Trophoblast cell (in vitro differentiated cells and primary cell): Measurements from ENCODE around the gene LGR4.

Experiments used
- DNase-seq, 2 donors: peaks; one replicate each; pipeline ENCODE4 v3.0.0-alpha.2; 2016
- H2AFZ ChIP-seq: 2 replicates; pipeline ENCODE4 v1.6.1; 2013; ENCODE audit warnings: low read length, moderate library complexity, mild to moderate bottlenecking; ENCODE audit not compliant: insufficient read depth, poor library complexity
- H2AK5ac ChIP-seq: 2 replicates; pipeline ENCODE4 v1.6.1; 2013; ENCODE audit warnings: mild to moderate bottlenecking, low read length
- H2BK120ac ChIP-seq: 2 replicates; pipeline ENCODE4 v1.6.1; 2013; ENCODE audit warnings: low read length, mild to moderate bottlenecking, moderate library complexity; ENCODE audit not compliant: insufficient read depth, poor library complexity
- H2BK12ac ChIP-seq: 2 replicates; pipeline ENCODE4 v1.6.1; 2013; ENCODE audit warnings: mild to moderate bottlenecking, low read length, moderate library complexity
- H2BK5ac ChIP-seq: 2 replicates; pipeline ENCODE4 v1.6.1; 2013; ENCODE audit warnings: low read length, low read depth, moderate library complexity, mild to moderate bottlenecking; ENCODE audit not compliant: poor library complexity
- H3K14ac ChIP-seq: 2 replicates; pipeline ENCODE4 v1.6.1; 2013; ENCODE audit warnings: mild to moderate bottlenecking, low read length
- H3K18ac ChIP-seq: 2 replicates; pipeline ENCODE4 v1.6.1; 2013; ENCODE audit warnings: mild to moderate bottlenecking, low read length
- H3K23ac ChIP-seq: 2 replicates; pipeline ENCODE4 v1.6.1; 2013; ENCODE audit warnings: low read length
- H3K27ac ChIP-seq: 2 replicates; pipeline ENCODE4 v1.5.1; 2013; ENCODE audit warnings: low read depth, mild to moderate bottlenecking, inconsistent platforms, low read length, moderate library complexity
- H3K27me3 ChIP-seq: 2 replicates; pipeline ENCODE4 v1.6.1; 2013; ENCODE audit warnings: inconsistent platforms, mild to moderate bottlenecking, low read length, moderate library complexity; ENCODE audit not compliant: insufficient read depth
- H3K36me3 ChIP-seq, 2 experiments: 1 replicate in 1 of 2; 2 replicates in 1 of 2; pipeline ENCODE4 v1.6.1; 2013; ENCODE audit warnings: low read length in 2 of 2, mild to moderate bottlenecking in 2 of 2, moderate library complexity in 1 of 2; ENCODE audit not compliant: insufficient read depth in 2 of 2, control insufficient read depth in 1 of 2
- H3K4ac ChIP-seq: 2 replicates; pipeline ENCODE4 v1.6.1; 2013; ENCODE audit warnings: low read depth, mild to moderate bottlenecking, low read length, moderate library complexity
- H3K4me1 ChIP-seq, 2 experiments: 1 replicate in 1 of 2; 2 replicates in 1 of 2; pipeline ENCODE4 v1.6.1; 2013; ENCODE audit warnings: low read length in 2 of 2, mild to moderate bottlenecking in 2 of 2, moderate library complexity in 1 of 2; ENCODE audit not compliant: insufficient read depth in 2 of 2, control insufficient read depth in 1 of 2
- H3K4me2 ChIP-seq: 2 replicates; pipeline ENCODE4 v1.6.1; 2013; ENCODE audit warnings: inconsistent platforms, mild to moderate bottlenecking, low read length, moderate library complexity
- H3K4me3 ChIP-seq: 2 replicates; pipeline ENCODE4 v1.5.1; 2013; ENCODE audit warnings: mild to moderate bottlenecking, low read depth, low read length, inconsistent platforms
- H3K79me1 ChIP-seq: one replicate; pipeline ENCODE4 v1.6.1; 2013; ENCODE audit warnings: low read length
- H3K79me2 ChIP-seq: 2 replicates; pipeline ENCODE4 v1.6.1; 2013; ENCODE audit warnings: low read length, mild to moderate bottlenecking; ENCODE audit not compliant: control insufficient read depth, insufficient read depth, poor library complexity
- H3K9ac ChIP-seq: 2 replicates; pipeline ENCODE4 v1.6.1; 2013; ENCODE audit warnings: mild to moderate bottlenecking, low read length
- H3K9me3 ChIP-seq: 2 replicates; pipeline ENCODE4 v1.6.1; 2013; ENCODE audit warnings: low read depth, mild to moderate bottlenecking, control low read depth, inconsistent platforms, low read length; ENCODE audit not compliant: insufficient read depth
- H4K12ac ChIP-seq: 2 replicates; pipeline ENCODE4 v1.6.1; 2013; ENCODE audit warnings: low read depth, mild to moderate bottlenecking, low read length, moderate library complexity
- H4K8ac ChIP-seq: 2 replicates; pipeline ENCODE4 v1.6.1; 2013; ENCODE audit warnings: low read depth, mild to moderate bottlenecking, low read length, moderate library complexity
- H4K91ac ChIP-seq: one replicate; pipeline ENCODE4 v1.6.1; 2013; ENCODE audit warnings: low read depth, mild to moderate bottlenecking, low read length, moderate library complexity
- WGBS: extraction: QIAGEN DNeasy Blood & Tissue Kit; methylation state at CpG from one replicate; pipeline ENCODE4 v1.1.7; 2013; ENCODE audit warnings: missing lambda C conversion rate; ENCODE audit not compliant: insufficient read length, insufficient coverage; ENCODE audit errors: extremely low coverage; 5-methylcytosine and 5-hydroxymethylcytosine counted together

The LGR4 gene

DNA sequence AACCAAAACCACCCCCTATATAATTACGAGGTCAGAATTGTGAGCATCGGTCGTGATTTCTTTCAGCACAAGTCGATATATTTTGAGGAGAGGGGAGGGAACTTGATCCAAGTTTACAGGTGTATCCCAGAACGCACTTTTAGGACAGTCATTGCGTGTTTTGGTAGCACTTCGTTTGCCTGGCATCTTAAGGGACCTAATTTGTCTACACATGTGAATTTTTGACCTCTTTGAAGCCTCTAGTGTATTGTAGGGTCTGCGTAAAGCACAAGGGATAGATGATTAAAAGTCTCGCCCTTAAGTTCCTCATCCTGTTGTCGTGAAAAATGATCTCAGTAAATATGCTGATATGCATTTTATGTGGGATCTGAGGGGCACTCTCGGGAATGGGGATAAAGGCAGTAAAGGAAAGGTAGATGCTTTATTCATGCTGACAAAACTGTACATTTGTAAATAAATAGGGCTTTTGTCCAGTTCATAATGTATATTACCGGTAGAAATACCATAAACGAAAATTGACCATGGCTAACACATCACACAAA, 108.9 kb downstream of the LGR4 start:
- no peak overlapping the region for H3K23ac ChIP-seq
- H3K79me1 ChIP-seq = peaks cover 8% of the 10 kb centered on the region
- H3K4me1 ChIP-seq = peaks cover 7 to 16% of the 10 kb centered on the region in 2 experiments
- H3K4ac ChIP-seq = no peak overlapping the region
- peak overlapping the region; percentile 58 for H3K4me3 ChIP-seq
- no peak overlapping the region for H4K91ac ChIP-seq
- no peak overlapping the region for H3K18ac ChIP-seq
- no peaks in the 10 kb centered on the region for H3K9me3 ChIP-seq
- H3K9ac ChIP-seq = peak overlapping the region; percentile 30
- H3K27ac ChIP-seq = no peak overlapping the region
- no peak overlapping the region for H2BK120ac ChIP-seq
- peak overlapping the region; percentile 75 for H3K4me2 ChIP-seq
- no peak overlapping the region for H2AK5ac ChIP-seq
- no peaks in the 10 kb centered on the region for H3K79me2 ChIP-seq
- H2BK5ac ChIP-seq = no peak overlapping the region
- no peak overlapping the region for H3K14ac ChIP-seq
- H2AFZ ChIP-seq = no peak overlapping the region
- H2BK12ac ChIP-seq = no peak overlapping the region
- no CpG with 5 or more reads among the region's 13 CpGs for WGBS
- no peak for DNase-seq
- peaks cover 4 to 10% of the 10 kb centered on the region in 2 experiments for H3K36me3 ChIP-seq
- H4K12ac ChIP-seq = no peak overlapping the region
- no peaks in the 10 kb centered on the region for H3K27me3 ChIP-seq
- H4K8ac ChIP-seq = peak overlapping the region; percentile 12

GRCh38 chr11:27362749-27363575, 109.6 kb downstream of the LGR4 start, which contains the start of gene CCDC34:
TSS of gene CCDC34 (minus strand) at chr11:27363215. CDS start at chr11:27363194, 21 bp downstream.
- Histone ChIP-seq H2BK5ac (peak within 1 kb of the TSS; percentile 28), H4K12ac (peak within 1 kb of the TSS; percentile 0), H3K18ac (peak within 1 kb of the TSS; percentile 17), H3K4me1 (peaks cover 7 to 16% of the 10 kb centered on the region in 2 experiments), H4K91ac (peak within 1 kb of the TSS; percentile 53), H3K36me3 (peaks cover 3 to 4% of the 10 kb centered on the region in 2 experiments), H2BK12ac (no peak within 1 kb of the TSS), H4K8ac (peak within 1 kb of the TSS; percentile 67), H3K9me3 (no peaks in the 10 kb centered on the region), H3K4ac (peak within 1 kb of the TSS; percentile 28), H2AK5ac (no peak within 1 kb of the TSS), H2AFZ (peak within 1 kb of the TSS; percentile 55), H2BK120ac (no peak within 1 kb of the TSS), H3K14ac (peak within 1 kb of the TSS; percentile 71), H3K27ac (peak within 1 kb of the TSS; percentile 28), H3K4me3 (peak within 1 kb of the TSS; percentile 92), H3K4me2 (peak within 1 kb of the TSS; percentile 87), H3K23ac (no peak within 1 kb of the TSS), H3K9ac (peak within 1 kb of the TSS; percentile 78), H3K79me2 (no peaks in the 10 kb centered on the region), H3K79me1 (peaks cover 8% of the 10 kb centered on the region), H3K27me3 (no peaks in the 10 kb centered on the region)
- DNase-seq = peak; percentile 89 to 97
- no CpG with 5 or more reads among the region's 57 CpGs for WGBS

- Histone ChIP-seq H3K23ac (no peak overlapping the region), H3K27me3 (no peaks in the 10 kb centered on the region)
These were observed 110.8 kb downstream of the LGR4 start for GRCh38 chr11:27361649-27362431.

GRCh38 chr11:27358296-27358695, 114.3 kb downstream of the LGR4 start:
- no peak overlapping the region for H2BK12ac ChIP-seq
- no peak overlapping the region for H3K9ac ChIP-seq
- no peaks in the 10 kb centered on the region for H3K27me3 ChIP-seq
- DNase-seq = peak; percentile 55 to 78
- no peak overlapping the region for H2AK5ac ChIP-seq
- H4K12ac ChIP-seq = no peak overlapping the region
- H3K23ac ChIP-seq = no peak overlapping the region
- WGBS = no CpG with 5 or more reads among the region's 1 CpG
- H3K9me3 ChIP-seq = no peaks in the 10 kb centered on the region
- peaks cover 9 to 14% of the 10 kb centered on the region in 2 experiments for H3K4me1 ChIP-seq
- no peak overlapping the region for H3K4ac ChIP-seq
- H4K8ac ChIP-seq = no peak overlapping the region
- no peak overlapping the region for H3K4me2 ChIP-seq
- no peak overlapping the region for H3K14ac ChIP-seq
- H3K18ac ChIP-seq = no peak overlapping the region
- no peak overlapping the region for H3K27ac ChIP-seq
- H2BK120ac ChIP-seq = no peak overlapping the region
- H2AFZ ChIP-seq = no peak overlapping the region
- H2BK5ac ChIP-seq = no peak overlapping the region
- no peaks in the 10 kb centered on the region for H3K79me2 ChIP-seq
- no peak overlapping the region for H3K4me3 ChIP-seq
- H3K36me3 ChIP-seq = no peaks in the 10 kb centered on the region
- no peak overlapping the region for H4K91ac ChIP-seq
- peaks cover 7% of the 10 kb centered on the region for H3K79me1 ChIP-seq

More at GRCh38 chr11:27361649-27362431, 110.8 kb downstream of the LGR4 start:
- H4K12ac ChIP-seq = no peak overlapping the region
- H3K4ac ChIP-seq = no peak overlapping the region
- H2BK12ac ChIP-seq = no peak overlapping the region
- WGBS = no CpG with 5 or more reads among the region's 8 CpGs
- H3K79me2 ChIP-seq = no peaks in the 10 kb centered on the region
- H3K36me3 ChIP-seq = no peaks in the 10 kb centered on the region
- no peaks in the 10 kb centered on the region for H3K9me3 ChIP-seq
- H4K91ac ChIP-seq = no peak overlapping the region
- no peak overlapping the region for H3K9ac ChIP-seq
- no peak overlapping the region for H2AK5ac ChIP-seq
- no peak overlapping the region for H3K4me3 ChIP-seq
- H3K79me1 ChIP-seq = peaks cover 8% of the 10 kb centered on the region
- no peak overlapping the region for H4K8ac ChIP-seq
- no peak overlapping the region for H2AFZ ChIP-seq
- H3K14ac ChIP-seq = no peak overlapping the region
- no peak for DNase-seq
- H2BK5ac ChIP-seq = no peak overlapping the region
- no peak overlapping the region for H2BK120ac ChIP-seq
- H3K18ac ChIP-seq = no peak overlapping the region
- peak overlapping the region; percentile 87 for H3K4me2 ChIP-seq
- no peak overlapping the region for H3K27ac ChIP-seq
- H3K4me1 ChIP-seq = peaks cover 7 to 16% of the 10 kb centered on the region in 2 experiments
